ACC112 (cell line): ENCODE results near the gene CHI3L1.

Source experiments
- H2AFZ ChIP-seq: fragments of 200-600 bp; sonication (generic); one replicate; pipeline ENCODE4 v1.6.0; 2017; ENCODE audit warnings: antibody characterized with exemption, low read length; ENCODE audit not compliant: unreplicated experiment
- H3K27ac ChIP-seq: fragments of 200-600 bp; sonication (generic); 2 replicates; pipeline ENCODE4 v1.5.1; 2014; ENCODE audit warnings: low read depth, mild to moderate bottlenecking, antibody characterized with exemption, low read length, moderate library complexity
- H3K27me3 ChIP-seq: fragments of 200-600 bp; sonication (generic); 2 replicates; pipeline ENCODE4 v1.6.1; 2014; ENCODE audit warnings: mild to moderate bottlenecking, antibody characterized with exemption, low read length, moderate library complexity, mixed read lengths; ENCODE audit not compliant: insufficient read depth
- H3K36me3 ChIP-seq: fragments of 200-600 bp; sonication (generic); 2 replicates; pipeline ENCODE4 v1.6.1; 2016; ENCODE audit warnings: mild to moderate bottlenecking, antibody characterized with exemption, low read length, moderate library complexity, mixed read lengths; ENCODE audit not compliant: insufficient read depth
- H3K4me1 ChIP-seq: fragments of 200-600 bp; sonication (generic); one replicate; pipeline ENCODE4 v1.6.1; 2016; ENCODE audit warnings: low read length, mixed read lengths; ENCODE audit not compliant: insufficient read depth, unreplicated experiment, control insufficient read depth
- H3K4me3 ChIP-seq: fragments of 200-600 bp; sonication (generic); 2 replicates; pipeline ENCODE4 v1.5.1; 2014; ENCODE audit warnings: mild to moderate bottlenecking, low read depth, low read length
- H3K79me2 ChIP-seq: fragments of 200-600 bp; sonication (generic); one replicate; pipeline ENCODE4 v1.6.0; 2016; ENCODE audit warnings: low read length; ENCODE audit not compliant: control insufficient read depth, unreplicated experiment, insufficient read depth

The CHI3L1 gene

GRCh38 chr1:203189951-203190352, 3.4 kb upstream of the CHI3L1 start:
- H3K79me2 ChIP-seq = no peaks in the 10 kb centered on the region
- H3K36me3 ChIP-seq = no peaks in the 10 kb centered on the region
- no peak overlapping the region for H3K27ac ChIP-seq
- H2AFZ ChIP-seq = no peak overlapping the region
- no peak overlapping the region for H3K4me3 ChIP-seq
- H3K27me3 ChIP-seq = no peaks in the 10 kb centered on the region
- H3K4me1 ChIP-seq = peaks cover 6% of the 10 kb centered on the region

GRCh38 chr1:203188686-203189232, 2.3 kb upstream of the CHI3L1 start:
- no peaks in the 10 kb centered on the region for H3K27me3 ChIP-seq
- no peak overlapping the region for H2AFZ ChIP-seq
- no peaks in the 10 kb centered on the region for H3K79me2 ChIP-seq
- H3K36me3 ChIP-seq = no peaks in the 10 kb centered on the region
- H3K4me3 ChIP-seq = no peak overlapping the region
- peaks cover 6% of the 10 kb centered on the region for H3K4me1 ChIP-seq
- H3K27ac ChIP-seq = no peak overlapping the region

GRCh38 chr1:203187689-203188264, 1.3 kb upstream of the CHI3L1 start:
- Histone ChIP-seq H3K4me3 (no peak overlapping the region), H3K27me3 (no peaks in the 10 kb centered on the region), H3K36me3 (no peaks in the 10 kb centered on the region), H3K4me1 (peaks cover 6% of the 10 kb centered on the region), H2AFZ (peak overlapping the region; percentile 67), H3K27ac (no peak overlapping the region), H3K79me2 (no peaks in the 10 kb centered on the region)

- H3K4me1 ChIP-seq = peaks cover 6% of the 10 kb centered on the region
- H3K79me2 ChIP-seq = no peaks in the 10 kb centered on the region
- no peak overlapping the region for H3K27ac ChIP-seq
- H3K4me3 ChIP-seq = no peak overlapping the region
- no peaks in the 10 kb centered on the region for H3K36me3 ChIP-seq
- no peaks in the 10 kb centered on the region for H3K27me3 ChIP-seq
- peak overlapping the region; percentile 67 for H2AFZ ChIP-seq
These were observed 791 bp upstream of the CHI3L1 start for GRCh38 chr1:203187304-203187685.

GRCh38 chr1:203186091-203186445, 436 bp downstream of the CHI3L1 start:
- Histone ChIP-seq H3K36me3 (no peaks in the 10 kb centered on the region), H3K4me3 (no peak overlapping the region), H3K4me1 (peaks cover 6% of the 10 kb centered on the region), H3K79me2 (no peaks in the 10 kb centered on the region), H3K27me3 (no peaks in the 10 kb centered on the region), H2AFZ (no peak overlapping the region), H3K27ac (no peak overlapping the region)

GRCh38 chr1:203185585-203185984, 919 bp downstream of the CHI3L1 start:
- H3K27me3 ChIP-seq = no peaks in the 10 kb centered on the region
- H3K4me1 ChIP-seq = peaks cover 6% of the 10 kb centered on the region
- H3K4me3 ChIP-seq = no peak overlapping the region
- H3K36me3 ChIP-seq = no peaks in the 10 kb centered on the region
- no peak overlapping the region for H2AFZ ChIP-seq
- no peak overlapping the region for H3K27ac ChIP-seq
- H3K79me2 ChIP-seq = no peaks in the 10 kb centered on the region

GRCh38 chr1:203185061-203185461, 1.4 kb downstream of the CHI3L1 start:
- H2AFZ ChIP-seq = no peak overlapping the region
- H3K4me1 ChIP-seq = peaks cover 6% of the 10 kb centered on the region
- H3K27ac ChIP-seq = no peak overlapping the region
- H3K36me3 ChIP-seq = no peaks in the 10 kb centered on the region
- no peak overlapping the region for H3K4me3 ChIP-seq
- H3K79me2 ChIP-seq = no peaks in the 10 kb centered on the region
- H3K27me3 ChIP-seq = no peaks in the 10 kb centered on the region

GRCh38 chr1:203184467-203184866, 2.0 kb downstream of the CHI3L1 start:
- Histone ChIP-seq H3K4me3 (no peak overlapping the region), H3K27me3 (no peaks in the 10 kb centered on the region), H3K4me1 (peaks cover 6% of the 10 kb centered on the region), H2AFZ (no peak overlapping the region), H3K79me2 (no peaks in the 10 kb centered on the region), H3K27ac (no peak overlapping the region), H3K36me3 (no peaks in the 10 kb centered on the region)

- H3K79me2 ChIP-seq = no peaks in the 10 kb centered on the region
- H3K4me3 ChIP-seq = no peak overlapping the region
- H3K27me3 ChIP-seq = no peaks in the 10 kb centered on the region
- peaks cover 7% of the 10 kb centered on the region for H3K4me1 ChIP-seq
- no peak overlapping the region for H3K27ac ChIP-seq
- no peaks in the 10 kb centered on the region for H3K36me3 ChIP-seq
- H2AFZ ChIP-seq = no peak overlapping the region
These were observed 2.7 kb downstream of the CHI3L1 start for GRCh38 chr1:203183828-203184227.

GRCh38 chr1:203182387-203182953, 4.0 kb downstream of the CHI3L1 start:
- no peak overlapping the region for H2AFZ ChIP-seq
- peaks cover 21% of the 10 kb centered on the region for H3K4me1 ChIP-seq
- no peaks in the 10 kb centered on the region for H3K27me3 ChIP-seq
- no peaks in the 10 kb centered on the region for H3K36me3 ChIP-seq
- no peak overlapping the region for H3K27ac ChIP-seq
- no peak overlapping the region for H3K4me3 ChIP-seq
- H3K79me2 ChIP-seq = no peaks in the 10 kb centered on the region

GRCh38 chr1:203181586-203182386, 4.7 kb downstream of the CHI3L1 start:
- Histone ChIP-seq H2AFZ (no peak overlapping the region), H3K27ac (no peak overlapping the region), H3K4me3 (no peak overlapping the region), H3K27me3 (no peaks in the 10 kb centered on the region), H3K36me3 (no peaks in the 10 kb centered on the region), H3K4me1 (peaks cover 25% of the 10 kb centered on the region), H3K79me2 (no peaks in the 10 kb centered on the region)
